DND-41 (cell line): ENCODE data around the gene KCNMA1.

ENCODE experiments used
- ATAC-seq: fragments of 200-7000 bp; cut with Tn5 transposase; 3 replicates; pipeline ENCODE4 v1.9.1; 2021; ENCODE audit warnings: low read depth; ENCODE audit not compliant: insufficient read depth
- DNase-seq: peaks from one replicate; pipeline ENCODE4 v3.0.0-alpha.2; 2020
- H2AFZ ChIP-seq: 2 replicates; pipeline ENCODE4 v1.6.0; 2012; ENCODE audit warnings: low read depth, low read length
- H3K27ac ChIP-seq: 2 replicates; pipeline ENCODE4 v1.5.1; 2012; ENCODE audit warnings: low read length, inconsistent platforms
- H3K27me3 ChIP-seq: fragments of 200-600 bp; sonication (generic); 2 replicates; pipeline ENCODE4 v1.6.0; 2012; ENCODE audit warnings: low read length, mild to moderate bottlenecking, inconsistent platforms; ENCODE audit not compliant: insufficient read depth, poor library complexity
- H3K36me3 ChIP-seq: 2 replicates; pipeline ENCODE4 v1.5.1; 2012; ENCODE audit warnings: low read length, inconsistent platforms; ENCODE audit not compliant: insufficient read depth
- H3K4me1 ChIP-seq: 2 replicates; pipeline ENCODE4 v1.5.1; 2012; ENCODE audit warnings: mild to moderate bottlenecking, low read length; ENCODE audit not compliant: insufficient read depth
- H3K4me2 ChIP-seq: 2 replicates; pipeline ENCODE4 v1.6.0; 2012; ENCODE audit warnings: mild to moderate bottlenecking, moderate library complexity, low read length, inconsistent platforms; ENCODE audit not compliant: insufficient read depth
- H3K4me3 ChIP-seq, 2 experiments: fragments of 200-600 bp in 1 of 2; shearing (Covaris generic) in 1 of 2; 2 replicates each; pipeline ENCODE4 v1.5.1; 2012 to 2016; ENCODE audit warnings: inconsistent platforms in 2 of 2, low read length in 2 of 2, mild to moderate bottlenecking in 2 of 2, low read depth in 1 of 2, moderate library complexity in 1 of 2
- H3K79me2 ChIP-seq: 2 replicates; pipeline ENCODE4 v1.6.0; 2012; ENCODE audit warnings: low read length, inconsistent platforms; ENCODE audit not compliant: insufficient read depth
- H3K9ac ChIP-seq: 2 replicates; pipeline ENCODE4 v1.6.0; 2012; ENCODE audit warnings: low read depth, mild to moderate bottlenecking, inconsistent platforms, low read length, moderate library complexity
- H3K9me3 ChIP-seq: 2 replicates; pipeline ENCODE4 v1.5.1; 2012; ENCODE audit warnings: low read length, moderate library complexity, mild to moderate bottlenecking, inconsistent platforms; ENCODE audit not compliant: insufficient read depth, severe bottlenecking
- H4K20me1 ChIP-seq: 2 replicates; pipeline ENCODE4 v1.6.0; 2012; ENCODE audit warnings: low read length; ENCODE audit not compliant: insufficient read depth
- CTCF ChIP-seq: IDR thresholded peaks from 2 replicates; pipeline ENCODE4 v1.5.1; 2012; ENCODE audit warnings: borderline replicate concordance, low read length, moderate library complexity, mild to moderate bottlenecking; ENCODE audit not compliant: poor library complexity, severe bottlenecking; ENCODE audit errors: extremely low read depth
- EZH2 ChIP-seq: IDR thresholded peaks from 3 replicates; pipeline ENCODE4 v1.6.1; 2012; ENCODE audit warnings: borderline replicate concordance, low read depth, mild to moderate bottlenecking, moderate library complexity, low read length, inconsistent platforms; ENCODE audit not compliant: severe bottlenecking

The KCNMA1 gene

GRCh38 chr10:77529050-77529576 is 108.5 kb downstream of the KCNMA1 start:
- Histone ChIP-seq H3K27ac (no peak overlapping the region), H4K20me1 (0 out of 2 replicates have a peak, but pooled peaks cover 5% of the 10 kb centered on the region)

GRCh38 chr10:77527839-77528238 is 109.8 kb downstream of the KCNMA1 start:
- TF ChIP-seq EZH2 (no peak), CTCF (no peak)
- no peak overlapping the region for H3K4me3 ChIP-seq
- H3K36me3 ChIP-seq = no peaks in the 10 kb centered on the region
- no peaks in the 10 kb centered on the region for H3K9me3 ChIP-seq
- H2AFZ ChIP-seq = no peak overlapping the region
- no peak overlapping the region for H3K4me2 ChIP-seq
- no peak for DNase-seq
- no peaks in the 10 kb centered on the region for H3K79me2 ChIP-seq
- ATAC-seq = no peak
- no peaks in the 10 kb centered on the region for H3K4me1 ChIP-seq
- H3K27ac ChIP-seq = no peak overlapping the region
- H4K20me1 ChIP-seq = 0 out of 2 replicates have a peak, but pooled peaks cover 5% of the 10 kb centered on the region
- H3K27me3 ChIP-seq = peaks cover 2% of the 10 kb centered on the region
- no peak overlapping the region for H3K9ac ChIP-seq

More at GRCh38 chr10:77529050-77529576, 108.5 kb downstream of the KCNMA1 start:
- DNase-seq (no peak), ATAC-seq (no peak)
- H3K4me3 ChIP-seq = no peak overlapping the region
- TF ChIP-seq CTCF (no peak), EZH2 (no peak)
- H3K79me2 ChIP-seq = no peaks in the 10 kb centered on the region
- H3K9me3 ChIP-seq = no peaks in the 10 kb centered on the region
- no peaks in the 10 kb centered on the region for H3K4me1 ChIP-seq
- H2AFZ ChIP-seq = no peak overlapping the region
- no peaks in the 10 kb centered on the region for H3K36me3 ChIP-seq
- H3K4me2 ChIP-seq = no peak overlapping the region
- peaks cover 6% of the 10 kb centered on the region for H3K27me3 ChIP-seq
- H3K9ac ChIP-seq = no peak overlapping the region

GRCh38 chr10:77526868-77527617 is 110.6 kb downstream of the KCNMA1 start:
- no peak for TF ChIP-seq EZH2
- no peak for TF ChIP-seq CTCF
- no peak overlapping the region for H3K4me2 ChIP-seq
- H4K20me1 ChIP-seq = 0 out of 2 replicates have a peak, but pooled peaks cover 5% of the 10 kb centered on the region
- H3K4me1 ChIP-seq = no peaks in the 10 kb centered on the region
- no peaks in the 10 kb centered on the region for H3K9me3 ChIP-seq
- DNase-seq = no peak
- H2AFZ ChIP-seq = no peak overlapping the region
- H3K9ac ChIP-seq = no peak overlapping the region
- H3K79me2 ChIP-seq = no peaks in the 10 kb centered on the region
- no peaks in the 10 kb centered on the region for H3K36me3 ChIP-seq
- no peak for ATAC-seq
- H3K27ac ChIP-seq = no peak overlapping the region
- H3K4me3 ChIP-seq = no peak overlapping the region
- H3K27me3 ChIP-seq = peaks cover 2% of the 10 kb centered on the region
